A673 (cell line): ENCODE measurements around the gene ADGRG1.

ENCODE experiments used
- EZH2 ChIP-seq: fragments of 200-600 bp; sonication (generic); IDR thresholded peaks from 2 replicates; pipeline ENCODE4 v1.6.1; 2017; ENCODE audit warnings: borderline replicate concordance, low read depth, mild to moderate bottlenecking, mixed read lengths, antibody characterized with exemption, low read length; ENCODE audit not compliant: poor library complexity, severe bottlenecking
- TF ChIP-seq, protein P1 (sequence below): fragments of 300-800, 200-600 bp; sonication (generic); conservative IDR thresholded peaks from 2 replicates; pipeline ENCODE4 v1.5.1; 2017; ENCODE audit warnings: low read depth, mild to moderate bottlenecking, antibody characterized with exemption, low read length, moderate library complexity, mixed read lengths

DNA sequence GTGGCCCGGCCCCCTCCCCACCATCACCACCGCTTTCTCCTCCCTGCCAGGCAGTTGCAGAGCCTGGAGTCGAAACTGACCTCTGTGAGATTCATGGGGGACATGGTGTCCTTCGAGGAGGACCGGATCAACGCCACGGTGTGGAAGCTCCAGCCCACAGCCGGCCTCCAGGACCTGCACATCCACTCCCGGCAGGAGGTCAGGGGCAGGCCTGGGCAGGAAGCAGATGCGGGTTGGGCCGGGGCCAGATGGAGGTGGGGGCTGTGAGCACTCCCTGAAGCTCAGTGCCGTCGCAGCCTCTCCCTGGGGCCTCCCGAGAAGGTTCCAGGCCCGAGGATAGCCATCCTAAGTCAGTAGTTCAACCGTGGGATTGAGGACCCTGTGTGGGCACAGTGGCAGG lies 25.5 kb downstream of the ADGRG1 start:
- TF ChIP-seq, protein P1, sequence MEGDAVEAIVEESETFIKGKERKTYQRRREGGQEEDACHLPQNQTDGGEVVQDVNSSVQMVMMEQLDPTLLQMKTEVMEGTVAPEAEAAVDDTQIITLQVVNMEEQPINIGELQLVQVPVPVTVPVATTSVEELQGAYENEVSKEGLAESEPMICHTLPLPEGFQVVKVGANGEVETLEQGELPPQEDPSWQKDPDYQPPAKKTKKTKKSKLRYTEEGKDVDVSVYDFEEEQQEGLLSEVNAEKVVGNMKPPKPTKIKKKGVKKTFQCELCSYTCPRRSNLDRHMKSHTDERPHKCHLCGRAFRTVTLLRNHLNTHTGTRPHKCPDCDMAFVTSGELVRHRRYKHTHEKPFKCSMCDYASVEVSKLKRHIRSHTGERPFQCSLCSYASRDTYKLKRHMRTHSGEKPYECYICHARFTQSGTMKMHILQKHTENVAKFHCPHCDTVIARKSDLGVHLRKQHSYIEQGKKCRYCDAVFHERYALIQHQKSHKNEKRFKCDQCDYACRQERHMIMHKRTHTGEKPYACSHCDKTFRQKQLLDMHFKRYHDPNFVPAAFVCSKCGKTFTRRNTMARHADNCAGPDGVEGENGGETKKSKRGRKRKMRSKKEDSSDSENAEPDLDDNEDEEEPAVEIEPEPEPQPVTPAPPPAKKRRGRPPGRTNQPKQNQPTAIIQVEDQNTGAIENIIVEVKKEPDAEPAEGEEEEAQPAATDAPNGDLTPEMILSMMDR: no peak
- no peak for TF ChIP-seq EZH2
